ENCODE results near the gene ANKRD39.

The ANKRD39 gene

GRCh38 chr2:96826546-96827278 is 31.1 kb downstream of the ANKRD39 start:
- no peak for DNase-seq (ENCODE audit: low read depth in 2 of 2)

GRCh38 chr2:96825057-96825456 is 32.8 kb downstream of the ANKRD39 start:
- DNase-seq (ENCODE audit: low read depth in 2 of 2), result no peak

- no peak for DNase-seq (ENCODE audit: low read depth in 2 of 2)
Measured at GRCh38 chr2:96824079-96824870, 33.5 kb downstream of the ANKRD39 start.

- no peak for DNase-seq (ENCODE audit: low read depth in 2 of 2)
Measured at GRCh38 chr2:96823198-96823597, 34.6 kb downstream of the ANKRD39 start.

- no peak for DNase-seq (ENCODE audit: low read depth in 2 of 2)
Measured at GRCh38 chr2:96822786-96823185, 35.0 kb downstream of the ANKRD39 start.

GRCh38 chr2:96821113-96821675 is 36.6 kb downstream of the ANKRD39 start:
- DNase-seq (ENCODE audit: low read depth in 2 of 2), result no peak

- DNase-seq (ENCODE audit: low read depth in 2 of 2), result no peak
Measured at GRCh38 chr2:96819876-96820511, 37.8 kb downstream of the ANKRD39 start.

- no peak for DNase-seq (ENCODE audit: low read depth in 2 of 2)
Measured at GRCh38 chr2:96819128-96819875, 38.5 kb downstream of the ANKRD39 start.

GRCh38 chr2:96817882-96818281 is 39.9 kb downstream of the ANKRD39 start:
- no peak for DNase-seq (ENCODE audit: low read depth in 2 of 2)

GRCh38 chr2:96816836-96817702 is 40.7 kb downstream of the ANKRD39 start:
- DNase-seq (ENCODE audit: low read depth in 2 of 2), result no peak

- DNase-seq (ENCODE audit: low read depth in 2 of 2), result peak; percentile 91
Measured at GRCh38 chr2:96816127-96816835, 41.5 kb downstream of the ANKRD39 start, which contains the start of gene CNNM3. Gene CNNM3 (plus strand): TSS chr2:96816268. CDS start chr2:96816278, 10 bp downstream.

GRCh38 chr2:96815326-96816126 is 42.3 kb downstream of the ANKRD39 start:
- no peak for DNase-seq (ENCODE audit: low read depth in 2 of 2)

- no peak for DNase-seq (ENCODE audit: low read depth in 2 of 2)
Measured at GRCh38 chr2:96813656-96814055, 44.2 kb downstream of the ANKRD39 start.

GRCh38 chr2:96811917-96812316 is 45.9 kb downstream of the ANKRD39 start:
- no peak for DNase-seq (ENCODE audit: low read depth in 2 of 2)

- no peak for DNase-seq (ENCODE audit: low read depth in 2 of 2)
Measured at GRCh38 chr2:96810783-96811192, 47.0 kb downstream of the ANKRD39 start.

GRCh38 chr2:96809951-96810782 is 47.6 kb downstream of the ANKRD39 start:
- no peak for DNase-seq (ENCODE audit: low read depth in 2 of 2)

GRCh38 chr2:96809216-96809882 is 48.5 kb downstream of the ANKRD39 start:
- DNase-seq (ENCODE audit: low read depth in 2 of 2), result no peak
